GM23248 (cell line): ENCODE data around the gene CREB3. TPM values are rescaled to one million over a fixed set of nuclear protein-coding genes. Genes with fewer than 3 reads are reported as not detected.
A peak's percentile ranks its signal among the peaks of the same experiment; 100 is the strongest.

Experiments
- DNase-seq: peaks from one replicate; pipeline ENCODE4 v3.0.0-alpha.2; 2015
- H2AFZ ChIP-seq: fragments of 200-600 bp; sonication (generic); 2 replicates; pipeline ENCODE4 v1.6.1; 2016; ENCODE audit warnings: antibody characterized with exemption
- H3F3A ChIP-seq: fragments of 200-600 bp; sonication (generic); 2 replicates; pipeline ENCODE4 v1.6.1; 2016; ENCODE audit warnings: mild to moderate bottlenecking, antibody characterized with exemption, mixed run types; ENCODE audit not compliant: insufficient read depth
- H3K27ac ChIP-seq: fragments of 200-600 bp; sonication (generic); 2 replicates; pipeline ENCODE4 v1.5.1; 2016; ENCODE audit warnings: mild to moderate bottlenecking
- H3K27me3 ChIP-seq: fragments of 200-600 bp; sonication (generic); replicated peaks from 2 replicates; pipeline ENCODE4 v1.6.1; 2016; ENCODE audit warnings: mild to moderate bottlenecking; ENCODE audit not compliant: insufficient read depth
- H3K36me3 ChIP-seq: fragments of 200-600 bp; sonication (generic); 2 replicates; pipeline ENCODE4 v1.6.1; 2016; ENCODE audit warnings: low read depth, mild to moderate bottlenecking
- H3K4me1 ChIP-seq: fragments of 200-600 bp; sonication (generic); 2 replicates; pipeline ENCODE4 v1.6.1; 2016; ENCODE audit warnings: mild to moderate bottlenecking; ENCODE audit not compliant: insufficient read depth
- H3K4me2 ChIP-seq: fragments of 200-600 bp; sonication (generic); one replicate; pipeline ENCODE4 v1.6.1; 2016; ENCODE audit warnings: mild to moderate bottlenecking; ENCODE audit not compliant: unreplicated experiment
- H3K4me3 ChIP-seq: fragments of 200-600 bp; sonication (generic); 2 replicates; pipeline ENCODE4 v1.5.1; 2016; ENCODE audit warnings: mild to moderate bottlenecking
- H3K79me2 ChIP-seq: fragments of 200-600 bp; sonication (generic); 2 replicates; pipeline ENCODE4 v1.6.1; 2016; ENCODE audit warnings: mild to moderate bottlenecking; ENCODE audit not compliant: insufficient read depth
- H3K9ac ChIP-seq: fragments of 200-600 bp; sonication (generic); 2 replicates; pipeline ENCODE4 v1.6.1; 2016; ENCODE audit warnings: mild to moderate bottlenecking
- H3K9me2 ChIP-seq: fragments of 200-600 bp; sonication (generic); 2 replicates; pipeline ENCODE4 v1.6.1; 2016; ENCODE audit warnings: mixed run types, mild to moderate bottlenecking, moderate library complexity; ENCODE audit not compliant: insufficient read depth
- H3K9me3 ChIP-seq: fragments of 200-600 bp; sonication (generic); one replicate; pipeline ENCODE4 v1.6.1; 2017; ENCODE audit warnings: low read depth
- H4K20me1 ChIP-seq: fragments of 200-600 bp; sonication (generic); 2 replicates; pipeline ENCODE4 v1.6.0; 2016; ENCODE audit not compliant: insufficient read depth
- EZH2 ChIP-seq: fragments of 200-600 bp; sonication (generic); IDR thresholded peaks from 2 replicates; pipeline ENCODE4 v1.6.1; 2018; ENCODE audit warnings: antibody characterized with exemption, mild to moderate bottlenecking; ENCODE audit not compliant: insufficient read depth, poor library complexity, severe bottlenecking
- EZH2phosphoT487 ChIP-seq: fragments of 200-600 bp; sonication (generic); IDR thresholded peaks from 2 replicates; pipeline ENCODE4 v1.6.1; 2018; ENCODE audit warnings: antibody characterized with exemption, moderate library complexity, mild to moderate bottlenecking, low read depth; ENCODE audit not compliant: insufficient read depth
- WGBS, 2 experiments: methylation state at CpG; one replicate each; pipeline ENCODE4 v1.1.6; 2015 to 2017; ENCODE audit warnings: low lambda C conversion rate in 2 of 2, low coverage in 1 of 2; ENCODE audit errors: missing lambda C conversion rate in 2 of 2; 5-methylcytosine and 5-hydroxymethylcytosine counted together
- in situ Hi-C: fragments of 300-500 bp; cut with MboI; formaldehyde crosslinking; loops from 2 replicates; pipeline ENCODE4 v1.15.0; 2020
- polyA plus RNA-seq: library from polyadenylated mRNA; unstranded; fragments of >200 nt; fragmentation: Nextera tagmentation; extraction: Ambion mirVana; gene quantifications from 2 replicates; pipeline ENCODE4 v1.2.1, GENCODE V29; 2016
- total RNA-seq: library from RNA; depleted of rRNA; stranded (reverse); fragments of >200 nt; shearing (Covaris generic); gene quantifications from 2 replicates; pipeline ENCODE4 v1.2.3, GENCODE V29; 2014

The CREB3 gene
- total and polyA plus RNA-seq, 2 experiments from 2014 or later: 101 to 113 TPM

DNA sequence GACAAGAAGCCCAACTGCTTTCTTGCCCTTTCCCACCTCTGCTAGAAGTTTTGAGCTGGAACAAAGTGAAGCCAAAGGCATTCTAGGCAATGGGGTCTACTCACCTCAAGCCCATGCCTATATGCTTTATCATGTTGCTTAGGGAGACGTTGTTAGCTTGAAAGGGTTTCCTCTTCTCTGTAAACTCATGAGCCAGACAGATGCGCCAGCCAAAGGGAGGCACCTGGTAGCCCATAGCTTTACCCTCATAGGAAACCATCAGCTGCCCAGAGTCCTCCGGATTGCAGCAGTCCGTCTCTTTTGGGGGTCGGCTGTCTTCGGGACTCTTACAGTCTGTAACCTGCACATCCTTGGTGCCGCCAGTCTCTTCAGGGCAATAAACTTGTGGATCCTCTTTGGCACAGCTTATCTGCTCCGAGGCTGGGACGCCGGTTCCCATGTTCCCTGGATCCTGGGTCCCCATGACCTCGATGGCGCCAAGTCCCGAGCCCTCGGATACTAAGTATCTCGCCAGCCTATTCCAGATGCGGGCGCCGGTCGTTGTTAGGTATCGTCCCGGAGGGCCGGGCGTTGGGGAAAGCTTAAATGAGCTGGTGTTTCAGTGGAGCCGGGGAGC is 15.9 kb downstream of the CREB3 start:
- H4K20me1 ChIP-seq: peaks cover 13% of the 10 kb centered on the region; the same call in 1 of the 2 replicates
- H3K9me3 ChIP-seq: no peaks in the 10 kb centered on the region
- H2AFZ ChIP-seq: peak overlapping the region; percentile 80
- H3K79me2 ChIP-seq: peaks cover 66% of the 10 kb centered on the region
- in situ Hi-C loops: no loop called here
- no peaks in the 10 kb centered on the region for H3K9me2 ChIP-seq
- DNase-seq: peak; percentile 49
- peak overlapping the region; percentile 94 for H3K4me2 ChIP-seq
- TF ChIP-seq EZH2 (no peak), EZH2phosphoT487 (no peak)
- H3K27me3 ChIP-seq: no peaks in the 10 kb centered on the region
- H3K4me1 ChIP-seq: peaks cover 26% of the 10 kb centered on the region
- peak overlapping the region; percentile 85 for H3K9ac ChIP-seq
- no peaks in the 10 kb centered on the region for H3F3A ChIP-seq
- peaks cover 15% of the 10 kb centered on the region for H3K36me3 ChIP-seq
- peak overlapping the region; percentile 39 for H3K27ac ChIP-seq
- H3K4me3 ChIP-seq: peak overlapping the region; percentile 90
- 0 to 3% methylated on average over 24 of the region's 24 CpGs for WGBS, 2 experiments

DNA sequence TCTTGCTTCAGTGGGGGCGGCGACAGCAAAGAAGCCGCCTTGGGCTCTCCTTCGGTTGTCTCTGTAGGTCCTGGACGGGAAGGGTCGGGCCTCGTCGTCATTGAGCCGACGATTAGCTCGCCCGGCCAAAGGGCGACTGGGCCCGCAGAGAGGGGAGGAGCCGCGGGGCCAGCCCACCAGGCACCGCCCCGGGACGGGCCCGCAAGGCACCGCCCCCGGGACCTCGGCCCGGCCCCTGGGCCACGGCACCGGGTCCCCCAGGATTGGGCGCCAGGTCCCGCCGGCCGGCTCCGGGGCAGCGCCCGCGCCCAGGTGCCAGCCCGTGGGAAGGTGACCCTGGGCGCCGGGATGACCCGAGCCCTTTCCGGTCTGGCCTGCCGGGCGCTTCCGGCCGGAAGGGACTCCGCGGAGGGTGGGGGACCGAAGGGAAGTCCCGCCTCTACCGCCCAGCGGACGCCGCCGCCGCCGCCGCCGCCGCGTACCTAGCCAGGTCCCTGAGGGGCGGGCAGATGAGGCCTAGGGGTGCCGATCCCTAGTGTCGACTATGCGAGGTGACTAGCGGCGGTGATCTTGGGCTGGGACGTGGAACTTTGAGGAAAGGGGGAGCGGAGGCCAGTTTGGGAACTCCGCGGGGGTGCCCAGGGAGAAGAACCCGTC is 16.5 kb downstream of the CREB3 start, which contains the start of the genes GBA2 and RGP1:
TSS of gene GBA2 (minus strand) at position 371 of the 657 bp plus-strand sequence. CDS start 524 bp downstream, outside the sequence.
TSS of gene RGP1 (plus strand) at position 430 of the 657 bp plus-strand sequence. CDS start 469 bp downstream, outside the sequence.
- TF ChIP-seq EZH2 (no peak), EZH2phosphoT487 (no peak)
- H3K4me3 ChIP-seq: peak within 1 kb of the TSS; percentile 90
- 1% methylated on average over 39 to 51 of the region's 69 CpGs for WGBS, 2 experiments
- peaks cover 13% of the 10 kb centered on the region for H3K36me3 ChIP-seq
- DNase-seq: peak; percentile 87
- peak within 1 kb of the TSS; percentile 39 for H3K27ac ChIP-seq
- in situ Hi-C loops: no loop called here
- H3K9me3 ChIP-seq: no peaks in the 10 kb centered on the region
- peak within 1 kb of the TSS; percentile 80 for H2AFZ ChIP-seq
- peaks cover 59% of the 10 kb centered on the region for H3K79me2 ChIP-seq
- H3K9me2 ChIP-seq: no peaks in the 10 kb centered on the region
- H3K4me1 ChIP-seq: peaks cover 26% of the 10 kb centered on the region
- H3K4me2 ChIP-seq: peak within 1 kb of the TSS; percentile 94
- no peaks in the 10 kb centered on the region for H3K27me3 ChIP-seq
- no peaks in the 10 kb centered on the region for H3F3A ChIP-seq
- H3K9ac ChIP-seq: peak within 1 kb of the TSS; percentile 85
- peaks cover 13% of the 10 kb centered on the region; the same call in 1 of the 2 replicates for H4K20me1 ChIP-seq

DNA sequence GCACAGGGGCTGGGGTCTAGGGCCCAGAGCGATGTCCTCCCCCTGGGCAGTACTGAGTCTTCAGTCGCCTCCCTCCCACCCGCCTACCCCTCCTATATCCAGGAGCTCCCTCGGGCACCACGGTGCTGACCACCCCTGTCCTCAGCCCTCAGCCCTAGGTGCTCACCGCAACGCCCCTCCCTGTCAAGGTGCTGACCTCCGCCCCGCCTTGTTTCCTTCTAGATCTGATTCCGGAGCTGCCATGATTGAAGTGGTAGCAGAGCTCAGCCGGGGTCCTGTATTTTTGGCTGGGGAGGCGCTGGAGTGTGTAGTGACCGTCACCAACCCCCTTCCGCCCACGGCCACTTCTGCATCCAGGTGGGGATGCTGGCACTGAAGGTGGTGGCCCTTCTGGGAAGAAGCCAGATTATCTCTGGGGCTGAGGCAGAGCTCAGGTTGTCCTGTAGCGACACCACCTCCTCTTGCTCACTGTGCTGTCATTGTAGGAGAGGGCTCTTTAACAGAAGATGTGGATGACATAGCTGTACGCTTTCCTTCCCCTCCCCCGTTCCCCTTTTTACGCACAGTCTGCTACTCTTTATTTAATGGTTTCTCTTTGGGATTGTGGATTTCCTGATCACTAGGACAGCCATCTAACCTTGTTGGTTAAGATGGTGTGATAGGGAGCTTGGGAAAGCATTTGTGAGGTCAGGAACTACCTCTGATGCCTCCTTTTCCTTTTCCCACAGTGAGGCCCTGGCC is 17.2 kb downstream of the CREB3 start:
- 2 to 3% methylated on average over 16 to 19 of the region's 19 CpGs for WGBS, 2 experiments

DNA sequence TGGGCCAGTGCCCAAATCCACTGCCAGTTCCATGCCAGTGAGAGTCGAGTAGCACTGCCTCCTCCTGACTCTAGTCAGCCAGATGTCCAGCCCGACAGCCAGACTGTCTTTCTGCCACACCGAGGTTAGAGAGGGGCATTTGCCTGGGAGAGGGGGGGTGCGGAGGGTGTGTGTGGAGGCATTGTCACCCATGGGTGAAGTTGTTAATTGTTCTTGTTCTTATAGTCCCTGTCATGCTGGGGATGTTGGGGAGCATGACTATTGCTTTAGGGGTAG is 17.7 kb downstream of the CREB3 start:
- no peaks in the 10 kb centered on the region for H3K9me2 ChIP-seq
- in situ Hi-C loops: no loop called here
- no peak for DNase-seq
- no peak for TF ChIP-seq EZH2phosphoT487
- TF ChIP-seq EZH2: no peak
- peak overlapping the region; percentile 80; the same call in 1 of the 2 replicates for H2AFZ ChIP-seq
- no peaks in the 10 kb centered on the region for H3K27me3 ChIP-seq
- H3K9ac ChIP-seq: peak overlapping the region; percentile 85
- peaks cover 26% of the 10 kb centered on the region for H3K4me1 ChIP-seq
- peaks cover 10% of the 10 kb centered on the region for H3K36me3 ChIP-seq
- H3F3A ChIP-seq: no peaks in the 10 kb centered on the region
- H3K9me3 ChIP-seq: no peaks in the 10 kb centered on the region
- peak overlapping the region; percentile 90 for H3K4me3 ChIP-seq
- peaks cover 13% of the 10 kb centered on the region; the same call in 1 of the 2 replicates for H4K20me1 ChIP-seq
- WGBS, 2 experiments: 47 to 50% methylated on average over 4 of the region's 4 CpGs
- peaks cover 47% of the 10 kb centered on the region for H3K79me2 ChIP-seq
- peak overlapping the region; percentile 94 for H3K4me2 ChIP-seq
- H3K27ac ChIP-seq: peak overlapping the region; percentile 39; the same call in 1 of the 2 replicates

More for the DNA sequence above, 17.2 kb downstream of the CREB3 start:
- in situ Hi-C loops: no loop called here
- Histone ChIP-seq H3F3A (no peaks in the 10 kb centered on the region), H3K79me2 (peaks cover 52% of the 10 kb centered on the region), H4K20me1 (peaks cover 13% of the 10 kb centered on the region; the same call in 1 of the 2 replicates), H3K4me3 (peak overlapping the region; percentile 90), H3K27ac (peak overlapping the region; percentile 39), H3K9ac (peak overlapping the region; percentile 85), H3K36me3 (peaks cover 10% of the 10 kb centered on the region), H3K9me2 (no peaks in the 10 kb centered on the region), H2AFZ (peak overlapping the region; percentile 80), H3K9me3 (no peaks in the 10 kb centered on the region), H3K4me2 (peak overlapping the region; percentile 94), H3K4me1 (peaks cover 26% of the 10 kb centered on the region), H3K27me3 (no peaks in the 10 kb centered on the region)
- peak; percentile 57 for DNase-seq
- TF ChIP-seq EZH2: no peak
- TF ChIP-seq EZH2phosphoT487: no peak
